ENCODE measurements around the gene RLN3.

DNA sequence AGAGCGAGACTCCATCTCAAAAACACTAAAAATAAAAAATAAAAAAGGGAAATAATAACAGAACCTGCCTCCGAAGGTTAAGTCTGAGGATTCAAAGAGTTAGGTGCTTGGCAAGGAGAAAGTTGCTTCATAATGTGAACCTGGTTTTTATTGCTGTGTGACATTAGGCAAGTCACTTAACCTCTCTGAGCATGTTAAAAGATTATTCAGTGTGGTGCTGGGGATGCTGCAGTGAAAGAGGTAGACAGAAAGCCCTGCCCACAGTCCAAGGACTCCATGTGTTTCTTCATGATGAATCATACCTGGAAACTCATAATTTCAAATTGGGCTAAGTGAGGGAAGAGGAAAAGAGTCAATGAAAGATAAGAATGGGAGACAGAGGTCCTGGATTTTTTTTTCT is 6.0 kb downstream of the RLN3 start:
- TF ChIP-seq, protein P1, sequence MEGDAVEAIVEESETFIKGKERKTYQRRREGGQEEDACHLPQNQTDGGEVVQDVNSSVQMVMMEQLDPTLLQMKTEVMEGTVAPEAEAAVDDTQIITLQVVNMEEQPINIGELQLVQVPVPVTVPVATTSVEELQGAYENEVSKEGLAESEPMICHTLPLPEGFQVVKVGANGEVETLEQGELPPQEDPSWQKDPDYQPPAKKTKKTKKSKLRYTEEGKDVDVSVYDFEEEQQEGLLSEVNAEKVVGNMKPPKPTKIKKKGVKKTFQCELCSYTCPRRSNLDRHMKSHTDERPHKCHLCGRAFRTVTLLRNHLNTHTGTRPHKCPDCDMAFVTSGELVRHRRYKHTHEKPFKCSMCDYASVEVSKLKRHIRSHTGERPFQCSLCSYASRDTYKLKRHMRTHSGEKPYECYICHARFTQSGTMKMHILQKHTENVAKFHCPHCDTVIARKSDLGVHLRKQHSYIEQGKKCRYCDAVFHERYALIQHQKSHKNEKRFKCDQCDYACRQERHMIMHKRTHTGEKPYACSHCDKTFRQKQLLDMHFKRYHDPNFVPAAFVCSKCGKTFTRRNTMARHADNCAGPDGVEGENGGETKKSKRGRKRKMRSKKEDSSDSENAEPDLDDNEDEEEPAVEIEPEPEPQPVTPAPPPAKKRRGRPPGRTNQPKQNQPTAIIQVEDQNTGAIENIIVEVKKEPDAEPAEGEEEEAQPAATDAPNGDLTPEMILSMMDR (IDR thresholded peaks at IDR 0.05; ENCODE audit: low read depth, low read length), result no peak
- TF ChIP-seq POLR2A (IDR thresholded peaks at IDR 0.05; ENCODE audit: extremely low read depth, insufficient read length), result no peak

Measured in NB4 (cell line).